ENCODE data around the gene OGFRL1. TPM values are rescaled to one million over a fixed set of nuclear protein-coding genes. Genes with fewer than 3 reads are reported as not detected.

Gene OGFRL1
- total and polyA plus RNA-seq, 2 of the 4 experiments (the other 2 are of a cell fraction) = 5.4 to 5.7 TPM

GRCh38 chr6:71334768-71335167 lies 46.2 kb downstream of the OGFRL1 start:
- Histone ChIP-seq H3K79me1 (ENCODE audit: low read depth in 1 of 2, low read length in 2 of 2) (peaks cover 3 to 8% of the 10 kb centered on the region in 2 experiments; a peak in 2 of 4 replicates), H3K14ac (replicated peaks; ENCODE audit: low read depth, low read length) (no peak overlapping the region; the same call in 1 of the 2 replicates), H3K4me1 (ENCODE audit: control insufficient read depth, insufficient read depth, low read length) (peaks cover 6% of the 10 kb centered on the region), H2BK5ac (ENCODE audit: low read depth, low read length, poor library complexity, severe bottlenecking) (no peak overlapping the region), H2BK120ac (ENCODE audit: low read depth, low read length) (peak overlapping the region; percentile 28; the same call in 1 of the 2 replicates), H3K27ac (ENCODE audit: insufficient read depth, low read length) (no peak overlapping the region), H2AK9ac (replicated peaks; ENCODE audit: low read depth, low read length, poor library complexity) (no peak overlapping the region), H3K18ac (ENCODE audit: low read depth, low read length) (peak overlapping the region; percentile 28; the same call in 1 of the 2 replicates), H4K91ac (ENCODE audit: insufficient read depth, low read depth, low read length) (0 out of 2 replicates have a peak overlapping the region, but pooled peaks have one; percentile 5), H3K56ac (ENCODE audit: extremely low read depth, insufficient read depth, low read length) (no peak overlapping the region), H3K9me1 (ENCODE audit: insufficient read depth, low read length) (peaks cover 8% of the 10 kb centered on the region), H4K5ac (ENCODE audit: low read depth, low read length) (peak overlapping the region; percentile 84; the same call in 1 of the 2 replicates), H4K8ac (ENCODE audit: low read depth in 2 of 2, low read length in 2 of 2) (0 out of 4 replicates have a peak overlapping the region, but pooled peaks of 1 of the 2 experiments have one; percentile 49), H3K36me3 (ENCODE audit: control insufficient read depth, insufficient read depth, low read length) (no peaks in the 10 kb centered on the region), H3K4ac (ENCODE audit: low read depth, low read length) (peak overlapping the region; percentile 47; the same call in 1 of the 2 replicates), H3K27me3 (ENCODE audit: control insufficient read depth, insufficient read depth, low read length) (no peaks in the 10 kb centered on the region), H2BK20ac (ENCODE audit: low read depth, low read length) (peak overlapping the region; percentile 31; the same call in 1 of the 2 replicates), H2AK5ac (ENCODE audit: low read depth, low read length) (no peak overlapping the region), H3K4me2 (ENCODE audit: low read depth, low read length) (peak overlapping the region; percentile 49; the same call in 1 of the 2 replicates), H3K23ac (ENCODE audit: low read depth, low read length) (no peak overlapping the region), H3K4me3 (ENCODE audit: insufficient read depth, low read depth, low read length) (no peak overlapping the region), H3K9ac (ENCODE audit: low read depth, low read length) (no peak overlapping the region), H2AFZ (replicated peaks; ENCODE audit: low read length, poor library complexity) (no peak overlapping the region), H3K9me3 (ENCODE audit: control insufficient read depth, insufficient read depth, low read length) (no peaks in the 10 kb centered on the region), H2BK15ac (ENCODE audit: low read depth, low read length) (0 out of 3 replicates have a peak overlapping the region, but pooled peaks have one; percentile 18), H4K20me1 (ENCODE audit: insufficient read depth, low read length) (no peaks in the 10 kb centered on the region)
- intact Hi-C loops (cut with micrococcal nuclease) = no loop called here
- ChIA-PET POLR2A (ENCODE audit: unreplicated experiment) (no interaction called here), CTCF (interaction anchor here (1.0 kb wide), 1 partner anchor 46 kb away, joined by 3 read pairs; no protein-coding TSS in a partner anchor)
- in situ Hi-C loops (cut with MboI; ENCODE audit: low sequenced_read_pairs) = no loop called here
- TF ChIP-seq CHD1 (IDR thresholded peaks at IDR 0.05; ENCODE audit: low read depth, low read length) (no peak), RCOR1 (IDR thresholded peaks at IDR 0.05; ENCODE audit: insufficient replicate concordance, low read length) (no peak), RFX5 (IDR thresholded peaks at IDR 0.05; ENCODE audit: low read depth, low read length) (no peak), USF2 (IDR thresholded peaks at IDR 0.05; ENCODE audit: low read depth, low read length) (no peak), ELK1 (IDR thresholded peaks at IDR 0.05; ENCODE audit: borderline replicate concordance, low read depth, low read length) (no peak), CEBPB (IDR thresholded peaks at IDR 0.05; ENCODE audit: low read depth, low read length) (no peak), MAFK (IDR thresholded peaks at IDR 0.05; ENCODE audit: low read depth, low read length) (no peak), POLR2A (IDR thresholded peaks at IDR 0.05; ENCODE audit: low read depth, low read length) (no peak)
- BruUV-seq (replicated peaks) = no TSS peak
- dilution Hi-C loops (cut with HindIII; ENCODE audit: low sequenced_read_pairs, unreplicated experiment) = no loop called here
- no peak for ATAC-seq (ENCODE audit: low read depth)
- no peak for DNase-seq
